NCI-H1105 treated with DMSO at 0.1 percent for 48 hours (cell line): ENCODE results near the gene SUPT20HL2.
"Not testable (repeated sequence)": the region's sequence is repeated elsewhere in the genome, so short reads cannot be mapped to it uniquely, and the experiment has no call there.

Source experiments
- DNase-seq: peaks from one replicate; lab custom pipeline; 2025; lab: John Stamatoyannopoulos, UW

The SUPT20HL2 gene

GRCh38 chrX:24314019-24314635 is at the start of gene SUPT20HL2:
TSS of gene SUPT20HL2 (minus strand) at chrX:24314069. CDS start at chrX:24313315, 754 bp downstream.
- no peak for DNase-seq

DNA sequence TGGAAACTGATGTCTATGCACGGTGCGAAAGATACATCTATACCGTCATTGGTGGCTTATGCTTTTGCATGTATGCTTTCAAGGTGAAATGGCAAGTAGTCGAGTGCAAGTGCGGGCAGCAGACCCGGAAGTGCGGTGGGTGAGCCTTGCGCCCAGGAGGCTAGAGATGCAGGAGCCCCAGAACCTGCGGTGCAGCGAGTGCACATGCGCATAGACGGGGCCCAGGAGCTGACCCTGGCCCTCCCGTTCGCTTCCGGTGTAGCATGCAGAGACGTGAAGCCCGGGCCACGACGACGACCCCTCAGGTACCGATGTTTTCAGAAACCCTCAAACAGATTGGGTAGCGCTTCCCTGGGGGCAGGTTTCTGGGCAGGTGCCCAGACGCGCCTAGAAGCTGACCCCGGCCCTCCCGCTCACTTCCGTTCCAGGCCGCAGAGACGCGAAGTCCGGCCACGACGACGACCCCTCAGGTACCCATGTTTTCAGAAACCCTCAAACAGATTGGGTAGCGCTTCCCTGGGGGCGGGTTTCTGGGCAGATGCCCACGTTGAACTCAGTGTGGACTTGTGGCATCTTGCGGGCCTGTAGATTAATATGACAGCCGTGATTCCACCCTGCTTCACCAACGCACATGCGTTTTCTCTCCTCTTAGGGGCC is 48.3 kb upstream of the SUPT20HL2 start:
- not testable (repeated sequence) for DNase-seq

DNA sequence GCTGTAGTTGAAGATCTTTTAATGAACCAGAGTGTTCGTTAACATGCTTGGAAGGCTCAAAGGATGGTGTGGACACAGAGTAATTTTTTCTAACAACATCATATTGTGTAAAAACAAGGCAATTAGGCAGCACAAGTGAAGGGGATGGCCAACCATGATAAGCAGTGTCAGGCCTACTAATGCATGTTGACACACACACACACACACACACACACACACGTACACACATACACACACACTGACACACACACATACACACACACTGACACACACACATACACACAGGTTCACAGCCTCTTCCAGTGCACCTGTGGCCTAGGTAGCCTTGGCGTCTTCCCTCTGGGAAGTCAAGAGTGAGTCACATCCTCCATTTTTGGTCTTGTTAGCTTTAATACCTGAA is 46.4 kb upstream of the SUPT20HL2 start, which contains the start of gene SUPT20HL1:
SUPT20HL1 (plus strand) TSS at position 368 of the 400 bp plus-strand sequence. CDS start 2,122 bp downstream, outside the sequence.
- no peak for DNase-seq

- no peak for DNase-seq
These were observed 43.2 kb upstream of the SUPT20HL2 start for GRCh38 chrX:24357106-24357505.

DNA sequence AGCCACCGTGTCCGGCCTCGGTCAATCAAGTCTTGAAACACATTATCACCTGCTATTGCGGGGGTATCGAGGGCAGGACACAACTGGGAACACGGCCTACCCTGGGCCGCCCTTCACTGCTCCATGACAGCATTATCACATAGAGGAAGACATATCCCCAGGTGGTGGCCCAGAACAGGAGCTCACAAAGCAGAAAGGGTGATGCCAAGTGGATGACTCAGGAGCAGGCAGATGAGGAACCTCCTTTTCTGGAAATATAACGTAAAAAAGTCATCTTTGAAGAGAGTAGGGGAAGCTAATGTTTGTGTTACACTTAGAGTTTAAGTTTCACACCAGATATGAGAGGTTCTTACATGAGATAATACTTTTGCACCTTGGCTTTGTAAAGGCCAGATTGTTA is 41.2 kb upstream of the SUPT20HL2 start:
- no peak for DNase-seq

DNA sequence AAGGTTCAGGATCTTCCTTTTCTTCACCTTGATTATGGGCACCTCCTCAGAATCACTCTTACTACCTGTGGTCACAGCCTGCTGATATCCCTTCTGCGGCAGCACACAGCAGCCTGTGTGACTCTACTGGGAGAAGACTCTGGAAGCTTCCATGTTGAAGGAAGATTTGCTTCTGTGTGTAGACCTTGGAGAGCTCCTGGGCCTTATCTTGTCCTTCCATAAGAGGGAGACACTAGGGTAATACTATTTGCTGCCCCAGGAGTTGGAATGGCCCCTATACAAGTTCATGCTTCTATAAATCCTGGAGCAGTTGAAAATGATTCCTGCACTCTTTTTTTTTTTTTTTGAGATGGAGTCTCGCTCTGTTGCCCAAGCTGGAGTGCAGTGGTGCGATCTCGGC is 36.3 kb upstream of the SUPT20HL2 start:
- DNase-seq = no peak

DNA sequence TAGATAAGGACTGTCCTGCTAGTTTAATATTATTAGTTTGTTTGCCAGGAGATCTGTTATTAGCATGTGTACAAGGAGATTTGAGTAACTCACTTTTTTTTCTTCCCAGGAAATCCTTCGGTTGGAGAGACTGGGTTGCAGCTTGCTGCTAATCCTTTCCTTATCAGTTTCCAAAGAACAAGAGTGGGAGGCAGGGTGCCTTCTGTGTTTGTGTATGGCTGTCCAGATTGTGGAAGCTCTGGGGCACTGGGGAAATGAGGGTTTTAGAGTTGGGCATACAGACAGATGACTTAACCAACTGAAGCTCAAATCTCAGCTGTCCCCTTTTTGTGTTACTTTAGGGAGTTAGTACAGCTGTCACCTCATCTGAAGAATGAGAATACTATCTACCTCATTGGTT is 34.0 kb upstream of the SUPT20HL2 start:
- DNase-seq = no peak

- no peak for DNase-seq
These were observed 29.9 kb upstream of the SUPT20HL2 start for GRCh38 chrX:24343719-24344118.

- DNase-seq = no peak
These were observed 27.9 kb upstream of the SUPT20HL2 start for GRCh38 chrX:24341795-24342194.

DNA sequence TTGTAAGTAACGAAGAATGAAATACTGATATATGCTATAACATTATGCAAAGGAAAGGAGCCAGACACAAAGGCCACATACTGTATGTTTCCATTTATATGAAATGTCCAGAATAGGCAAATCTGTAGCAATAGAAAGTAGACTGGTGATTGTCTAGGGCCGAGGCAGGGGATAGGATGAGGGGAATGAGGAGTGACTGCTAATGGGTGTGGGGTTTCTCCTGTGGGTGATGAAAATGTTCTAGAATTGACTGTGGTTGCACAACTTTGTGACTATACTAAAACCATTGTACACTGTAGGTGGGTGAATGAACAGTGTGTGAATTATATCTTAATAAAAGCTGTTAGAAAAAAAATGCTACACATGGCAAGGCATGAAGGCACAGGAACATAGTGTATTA is 26.6 kb upstream of the SUPT20HL2 start:
- no peak for DNase-seq

GRCh38 chrX:24339911-24340310 is 26.0 kb upstream of the SUPT20HL2 start:
- no peak for DNase-seq

DNA sequence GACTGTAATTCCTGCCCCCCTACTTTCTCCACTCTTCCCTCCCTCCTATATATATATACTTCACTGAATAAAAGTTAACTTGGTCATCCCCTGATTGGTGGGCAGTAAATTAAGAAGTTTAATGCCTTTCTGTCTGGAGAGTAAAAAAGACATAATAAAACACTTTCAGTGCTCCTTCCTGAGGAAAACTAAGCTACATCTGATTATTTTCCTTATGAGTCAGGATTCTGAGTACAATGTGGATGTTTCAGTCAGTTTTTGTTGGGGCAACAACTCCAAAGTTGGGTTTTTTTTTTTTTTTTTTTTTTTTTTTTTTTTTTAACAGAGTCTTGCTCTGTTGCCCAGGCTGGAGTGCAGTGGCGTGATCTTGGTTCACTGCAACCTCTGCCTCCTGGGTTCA is 22.0 kb upstream of the SUPT20HL2 start:
- no peak for DNase-seq

GRCh38 chrX:24334461-24334860 is 20.6 kb upstream of the SUPT20HL2 start:
- no peak for DNase-seq

DNA sequence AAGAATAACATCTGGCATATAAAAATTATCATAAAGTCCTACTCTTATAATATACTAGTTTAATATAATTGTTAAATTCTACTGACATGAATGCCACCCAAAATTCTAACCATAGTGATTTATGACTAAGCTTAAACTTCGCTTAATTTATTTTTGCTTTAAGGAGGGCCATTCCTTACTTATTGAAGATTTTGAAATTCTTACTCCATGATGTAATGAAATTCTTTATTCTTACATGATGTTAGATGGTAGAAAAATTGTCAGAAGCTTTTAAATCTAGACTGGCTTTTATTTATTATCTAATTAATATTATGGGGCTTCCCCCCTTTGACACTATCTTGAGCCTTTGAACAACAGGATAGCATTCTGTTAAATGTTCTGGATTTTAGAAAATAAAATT is 19.5 kb upstream of the SUPT20HL2 start:
- no peak for DNase-seq

- DNase-seq = no peak
These were observed 19.0 kb upstream of the SUPT20HL2 start for GRCh38 chrX:24332878-24333277.

- DNase-seq = no peak
These were observed 11.4 kb upstream of the SUPT20HL2 start for GRCh38 chrX:24325231-24325630.

DNA sequence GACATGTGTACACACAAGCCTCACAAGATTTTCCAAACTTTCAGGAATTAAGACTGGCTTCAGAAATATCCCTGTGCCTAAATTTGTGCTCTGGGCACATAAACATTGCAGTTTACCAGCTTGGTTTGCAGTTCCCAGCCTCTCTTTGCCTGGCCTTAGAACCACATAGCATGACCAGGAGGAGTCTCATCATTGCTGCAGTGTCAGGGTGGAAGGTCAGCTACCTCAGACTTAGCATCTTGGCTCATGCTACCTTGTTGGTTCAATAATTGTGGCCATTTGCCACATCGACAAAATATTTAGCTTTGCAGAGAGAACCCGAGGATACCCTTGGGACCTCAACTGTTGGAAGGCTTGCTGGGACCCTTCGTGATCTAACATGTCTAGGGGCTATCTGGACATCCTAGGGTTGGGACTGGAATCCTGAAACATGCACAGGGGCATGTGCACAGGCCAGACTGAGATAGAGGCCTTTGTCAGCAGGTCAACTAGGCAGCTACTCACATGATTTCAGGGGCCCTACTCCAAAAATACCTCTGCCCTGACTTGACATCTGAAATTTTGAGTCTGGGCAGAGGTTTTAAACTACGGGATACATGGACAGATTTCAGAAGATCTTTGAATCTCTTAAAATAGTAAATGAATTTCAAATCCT is 8.0 kb upstream of the SUPT20HL2 start:
- no peak for DNase-seq

- DNase-seq = no peak
These were observed 3.7 kb upstream of the SUPT20HL2 start for GRCh38 chrX:24317567-24317966.

DNA sequence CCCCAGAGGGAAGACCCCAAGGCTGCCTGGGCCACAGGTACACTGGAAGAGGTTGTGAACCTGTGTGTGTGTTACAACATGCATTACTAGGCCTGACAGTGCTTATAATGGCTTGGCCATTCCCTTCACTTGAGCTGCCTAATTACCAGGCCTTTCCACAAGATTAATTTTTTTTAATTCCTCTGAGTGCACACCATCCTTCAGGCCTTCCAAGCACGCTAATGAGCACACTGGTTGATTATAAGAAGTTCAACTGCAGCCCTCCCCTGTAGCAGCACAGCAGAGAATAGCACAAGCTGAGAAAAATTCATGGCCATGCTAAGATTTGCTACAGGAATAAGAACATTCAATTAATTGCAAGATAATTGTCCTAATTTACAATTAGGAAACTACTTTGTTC is 2.2 kb upstream of the SUPT20HL2 start:
- no peak for DNase-seq

DNA sequence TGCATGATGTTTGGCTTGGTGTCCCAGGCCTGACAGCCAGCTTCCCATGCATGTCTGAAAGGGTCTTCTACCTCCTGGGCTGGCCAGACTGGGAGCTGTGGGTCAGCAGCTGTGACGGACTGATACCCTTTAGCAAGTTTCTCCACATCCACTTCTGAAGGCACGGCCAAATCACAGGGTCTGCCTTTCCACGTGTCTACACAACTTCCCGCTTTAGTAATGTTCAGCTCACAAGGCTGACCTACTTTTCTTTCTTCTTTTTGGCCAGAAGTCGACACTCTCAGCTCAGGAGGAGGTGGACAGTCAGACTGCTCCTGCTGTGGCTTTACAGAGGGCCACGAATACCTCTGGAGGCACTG is 1.6 kb downstream of the SUPT20HL2 start:
- not testable (repeated sequence) for DNase-seq

- DNase-seq = not testable (repeated sequence)
These were observed 2.2 kb downstream of the SUPT20HL2 start for GRCh38 chrX:24311507-24312248.

DNA sequence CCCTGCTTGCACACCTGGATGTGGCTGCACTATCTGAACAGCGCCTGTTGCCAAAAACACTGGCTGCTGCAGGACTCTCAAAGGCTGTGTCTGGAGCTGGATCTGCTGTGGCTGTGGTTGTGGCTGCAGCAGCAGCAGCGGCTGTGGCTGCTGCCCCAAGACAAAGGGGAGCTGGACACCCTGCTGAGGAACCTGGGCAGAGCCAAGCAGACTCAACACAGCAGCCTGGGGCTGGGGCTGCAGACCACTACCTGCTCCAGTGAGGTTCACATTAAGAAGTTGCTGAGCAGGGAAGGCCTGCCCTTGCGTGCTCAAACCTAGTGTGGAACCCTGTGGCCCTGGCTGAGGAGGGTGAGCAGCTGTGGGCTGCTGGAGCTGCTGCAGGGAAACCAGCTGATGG is 3.0 kb downstream of the SUPT20HL2 start:
- not testable (repeated sequence) for DNase-seq
